Measurements from ENCODE around the gene FGF18.

DNA sequence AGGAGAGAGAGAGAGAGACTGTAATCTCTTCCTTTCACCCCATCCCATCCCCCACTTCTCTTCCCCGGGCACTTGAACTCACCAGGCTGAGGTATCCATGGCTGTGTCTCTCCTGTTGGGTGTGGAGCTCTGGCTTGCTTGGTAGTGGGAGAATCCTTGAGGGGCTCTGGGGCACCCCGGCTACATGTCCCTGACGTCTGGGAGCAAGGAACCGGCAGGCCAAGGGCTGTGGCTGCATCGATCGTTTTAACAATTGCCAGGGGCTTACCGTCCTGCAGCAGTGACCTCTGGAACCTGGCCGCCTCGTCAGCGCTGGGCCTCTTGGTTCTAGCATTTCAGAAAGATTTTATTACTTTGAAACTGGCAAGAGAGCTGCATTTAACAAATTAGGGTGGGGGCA is 30.0 kb downstream of the FGF18 start:
- TF ChIP-seq, protein P1, sequence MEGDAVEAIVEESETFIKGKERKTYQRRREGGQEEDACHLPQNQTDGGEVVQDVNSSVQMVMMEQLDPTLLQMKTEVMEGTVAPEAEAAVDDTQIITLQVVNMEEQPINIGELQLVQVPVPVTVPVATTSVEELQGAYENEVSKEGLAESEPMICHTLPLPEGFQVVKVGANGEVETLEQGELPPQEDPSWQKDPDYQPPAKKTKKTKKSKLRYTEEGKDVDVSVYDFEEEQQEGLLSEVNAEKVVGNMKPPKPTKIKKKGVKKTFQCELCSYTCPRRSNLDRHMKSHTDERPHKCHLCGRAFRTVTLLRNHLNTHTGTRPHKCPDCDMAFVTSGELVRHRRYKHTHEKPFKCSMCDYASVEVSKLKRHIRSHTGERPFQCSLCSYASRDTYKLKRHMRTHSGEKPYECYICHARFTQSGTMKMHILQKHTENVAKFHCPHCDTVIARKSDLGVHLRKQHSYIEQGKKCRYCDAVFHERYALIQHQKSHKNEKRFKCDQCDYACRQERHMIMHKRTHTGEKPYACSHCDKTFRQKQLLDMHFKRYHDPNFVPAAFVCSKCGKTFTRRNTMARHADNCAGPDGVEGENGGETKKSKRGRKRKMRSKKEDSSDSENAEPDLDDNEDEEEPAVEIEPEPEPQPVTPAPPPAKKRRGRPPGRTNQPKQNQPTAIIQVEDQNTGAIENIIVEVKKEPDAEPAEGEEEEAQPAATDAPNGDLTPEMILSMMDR (IDR thresholded peaks at IDR 0.05; ENCODE audit: poor library complexity, severe bottlenecking): no peak
- TF ChIP-seq POLR2AphosphoS5 (IDR thresholded peaks at IDR 0.05): no peak
- no peak for TF ChIP-seq SMC3 (conservative IDR thresholded peaks at IDR 0.05; ENCODE audit: poor library complexity)
- no peak for TF ChIP-seq TAF1 (IDR thresholded peaks at IDR 0.05; ENCODE audit: low read depth)
- TF ChIP-seq EZH2 (IDR thresholded peaks at IDR 0.05; ENCODE audit: borderline replicate concordance, insufficient read depth, low read length, poor library complexity, severe bottlenecking): no peak
- TF ChIP-seq RAD21 (conservative IDR thresholded peaks at IDR 0.05): no peak
- no peak for TF ChIP-seq MXI1 (conservative IDR thresholded peaks at IDR 0.05; ENCODE audit: poor library complexity, severe bottlenecking)
- no peak for TF ChIP-seq EP300 (conservative IDR thresholded peaks at IDR 0.05; ENCODE audit: poor library complexity, severe bottlenecking)

All from neural cell (in vitro differentiated cells).